ENCODE measurements around the gene TPRG1.

The TPRG1 gene

DNA sequence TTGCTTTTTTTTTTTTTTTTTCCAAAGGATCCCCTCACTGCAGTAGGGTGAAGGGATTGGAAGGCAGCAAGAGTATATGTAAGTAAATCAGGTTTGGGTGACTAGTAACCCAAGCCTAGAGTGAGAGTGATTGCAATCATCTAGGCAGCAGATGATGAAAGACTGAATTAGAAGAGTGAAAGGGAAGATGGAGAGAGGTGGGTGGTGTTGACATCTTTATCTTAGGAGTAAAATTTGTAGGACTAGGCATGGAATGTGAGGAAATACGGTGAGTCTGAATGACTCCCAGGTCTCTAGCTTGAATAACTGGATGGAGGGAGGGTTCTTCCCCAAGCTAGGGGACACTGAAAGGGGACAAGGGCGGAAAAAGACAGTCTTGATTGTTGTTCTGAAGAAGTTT, 63.4 kb downstream of the TPRG1 start:
- TF ChIP-seq, protein P1, sequence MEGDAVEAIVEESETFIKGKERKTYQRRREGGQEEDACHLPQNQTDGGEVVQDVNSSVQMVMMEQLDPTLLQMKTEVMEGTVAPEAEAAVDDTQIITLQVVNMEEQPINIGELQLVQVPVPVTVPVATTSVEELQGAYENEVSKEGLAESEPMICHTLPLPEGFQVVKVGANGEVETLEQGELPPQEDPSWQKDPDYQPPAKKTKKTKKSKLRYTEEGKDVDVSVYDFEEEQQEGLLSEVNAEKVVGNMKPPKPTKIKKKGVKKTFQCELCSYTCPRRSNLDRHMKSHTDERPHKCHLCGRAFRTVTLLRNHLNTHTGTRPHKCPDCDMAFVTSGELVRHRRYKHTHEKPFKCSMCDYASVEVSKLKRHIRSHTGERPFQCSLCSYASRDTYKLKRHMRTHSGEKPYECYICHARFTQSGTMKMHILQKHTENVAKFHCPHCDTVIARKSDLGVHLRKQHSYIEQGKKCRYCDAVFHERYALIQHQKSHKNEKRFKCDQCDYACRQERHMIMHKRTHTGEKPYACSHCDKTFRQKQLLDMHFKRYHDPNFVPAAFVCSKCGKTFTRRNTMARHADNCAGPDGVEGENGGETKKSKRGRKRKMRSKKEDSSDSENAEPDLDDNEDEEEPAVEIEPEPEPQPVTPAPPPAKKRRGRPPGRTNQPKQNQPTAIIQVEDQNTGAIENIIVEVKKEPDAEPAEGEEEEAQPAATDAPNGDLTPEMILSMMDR (IDR thresholded peaks at IDR 0.05; ENCODE audit: low read depth, low read length, missing control alignments) = no peak
- no peak overlapping the region for H3K4me3 ChIP-seq (ENCODE audit: low read depth, low read length)
- no peak for DNase-seq (ENCODE audit: low read depth)

DNA sequence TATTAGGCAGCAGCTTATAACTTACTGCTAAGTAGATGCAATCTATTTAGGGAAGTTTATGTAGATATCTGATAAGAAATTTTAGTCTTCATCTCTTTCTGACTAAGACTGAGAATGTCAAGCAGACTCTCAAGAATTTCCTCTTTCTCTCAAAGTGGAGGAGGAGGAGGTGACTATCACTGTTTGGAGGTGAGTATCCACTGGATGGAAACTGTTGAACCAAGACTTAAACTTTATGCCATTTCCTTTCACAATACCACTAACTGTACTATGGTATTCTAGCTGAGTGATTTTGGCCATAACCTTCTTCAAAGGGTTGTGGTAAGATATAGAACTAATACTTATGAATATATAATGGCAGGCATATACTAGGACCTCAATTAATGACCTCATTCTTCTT, 64.6 kb downstream of the TPRG1 start:
- TF ChIP-seq, protein P1 (IDR thresholded peaks at IDR 0.05; ENCODE audit: low read depth, low read length, missing control alignments) = no peak
- no peak for DNase-seq (ENCODE audit: low read depth)
- no peak overlapping the region for H3K4me3 ChIP-seq (ENCODE audit: low read depth, low read length)

DNA sequence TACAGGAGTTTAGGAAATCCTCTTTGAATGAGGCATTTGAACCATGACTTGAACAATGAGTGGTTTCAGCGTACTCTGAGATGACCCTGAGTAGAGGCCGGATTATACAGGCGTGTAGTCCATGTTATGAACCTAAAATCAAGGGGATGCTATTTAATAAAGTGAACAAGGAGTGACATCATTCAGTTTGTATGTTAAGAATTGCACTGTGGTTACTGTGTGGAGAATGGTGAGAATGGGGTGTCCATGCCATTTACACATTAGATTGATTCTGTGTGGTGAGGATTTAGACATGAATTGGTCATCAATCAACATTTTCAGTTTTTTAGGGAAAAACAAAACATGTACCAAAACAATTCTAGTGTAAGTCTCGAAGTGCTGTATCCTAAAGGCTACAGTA, 65.8 kb downstream of the TPRG1 start:
- TF ChIP-seq, protein P1 (IDR thresholded peaks at IDR 0.05; ENCODE audit: low read depth, low read length, missing control alignments) = no peak
- DNase-seq (ENCODE audit: low read depth) = no peak

DNA sequence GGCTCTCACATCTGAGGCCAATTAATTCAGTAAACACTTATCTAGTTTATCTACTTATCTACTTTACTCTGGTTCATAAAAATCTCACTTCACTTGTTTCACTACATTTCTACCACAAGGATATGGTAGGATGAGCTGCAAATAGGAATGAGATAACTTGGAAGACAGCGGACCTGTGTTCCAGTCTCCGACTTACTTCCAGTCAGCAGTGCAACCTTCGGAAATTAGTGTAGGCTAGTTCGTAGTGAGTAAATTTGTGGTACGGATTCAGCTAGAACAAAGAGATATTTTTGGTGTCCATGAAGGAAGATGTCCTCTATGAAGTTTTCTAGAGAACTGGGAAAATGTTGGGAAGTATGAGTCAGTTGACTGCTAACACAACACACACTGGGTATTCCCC, 66.3 kb downstream of the TPRG1 start:
- TF ChIP-seq, protein P1 (IDR thresholded peaks at IDR 0.05; ENCODE audit: low read depth, low read length, missing control alignments) = no peak
- DNase-seq (ENCODE audit: low read depth) = no peak
- H3K4me3 ChIP-seq (ENCODE audit: low read depth, low read length) = no peak overlapping the region

More for the DNA sequence above, 65.8 kb downstream of the TPRG1 start:
- no peak overlapping the region for H3K4me3 ChIP-seq (ENCODE audit: low read depth, low read length)

DNA sequence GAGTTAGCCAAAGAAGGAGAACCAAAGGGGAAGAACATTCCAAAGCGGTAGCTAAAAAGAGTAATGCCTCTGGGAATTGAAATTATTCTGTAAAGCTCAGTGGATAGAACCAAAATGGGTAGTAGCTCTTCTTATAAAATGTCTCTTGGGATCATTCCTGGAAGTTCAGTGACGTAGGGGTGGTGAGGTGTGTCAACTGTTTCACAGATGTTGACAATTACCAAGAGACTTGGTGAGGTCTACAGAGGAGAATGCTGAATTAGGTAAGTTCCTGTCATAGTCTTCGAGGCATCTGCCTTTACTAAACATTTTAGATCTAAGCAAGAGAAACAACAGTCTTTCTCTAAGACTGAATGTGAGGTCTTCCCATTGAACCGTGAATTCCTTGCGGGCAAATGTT, 67.8 kb downstream of the TPRG1 start:
- TF ChIP-seq, protein P1 (IDR thresholded peaks at IDR 0.05; ENCODE audit: low read depth, low read length, missing control alignments) = no peak
- no peak overlapping the region for H3K4me3 ChIP-seq (ENCODE audit: low read depth, low read length)

DNA sequence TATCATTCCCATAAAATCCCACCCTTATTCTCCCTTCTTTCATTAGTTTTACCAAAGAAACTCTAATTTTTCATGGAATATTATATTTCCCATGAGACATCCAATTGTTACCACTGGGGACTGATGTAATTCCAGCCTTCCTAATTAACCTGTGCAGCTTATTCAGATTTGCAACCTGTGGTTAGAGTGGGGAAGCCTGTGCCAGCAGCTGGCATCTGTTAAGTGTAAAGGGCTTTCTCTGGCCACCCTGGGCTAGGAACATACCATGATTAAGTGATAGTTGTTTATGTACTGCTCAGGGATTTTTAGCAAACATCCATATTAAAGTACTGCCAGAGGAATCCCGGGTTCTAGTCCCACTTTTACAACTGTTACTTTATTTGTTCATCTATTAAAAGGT, 78.2 kb downstream of the TPRG1 start:
- DNase-seq (ENCODE audit: low read depth) = no peak
- TF ChIP-seq, protein P1 (IDR thresholded peaks at IDR 0.05; ENCODE audit: low read depth, low read length, missing control alignments) = no peak
- H3K4me3 ChIP-seq (ENCODE audit: low read depth, low read length) = no peak overlapping the region

More for the DNA sequence above, 67.8 kb downstream of the TPRG1 start:
- DNase-seq (ENCODE audit: low read depth) = no peak

DNA sequence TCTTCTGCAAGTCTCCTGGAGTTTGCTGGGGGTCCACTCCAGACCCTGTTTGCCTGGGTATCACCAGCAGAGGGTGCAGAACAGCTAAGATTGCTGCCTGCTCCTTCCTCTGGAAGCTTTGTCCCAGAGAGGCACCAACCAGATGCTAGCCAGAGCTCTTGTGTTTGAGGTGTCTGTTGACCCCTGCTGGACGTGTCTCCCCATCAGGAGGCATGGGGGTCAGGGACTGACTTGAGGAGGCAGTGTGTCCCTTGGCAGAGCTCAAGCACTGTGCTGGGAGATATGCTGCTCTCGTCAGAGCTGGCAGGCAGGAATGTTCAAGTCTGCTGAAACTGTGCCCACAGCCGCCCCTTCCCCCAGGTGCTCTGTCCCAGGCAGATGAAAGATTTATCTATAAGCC, 86.5 kb downstream of the TPRG1 start:
- no peak overlapping the region for H3K4me3 ChIP-seq (ENCODE audit: low read depth, low read length)
- TF ChIP-seq, protein P1 (IDR thresholded peaks at IDR 0.05; ENCODE audit: low read depth, low read length, missing control alignments) = no peak
- no peak for DNase-seq (ENCODE audit: low read depth)
